K562 (cell line): ENCODE results near the gene RSPH6A. TPM values are rescaled to one million over a fixed set of nuclear protein-coding genes. Genes with fewer than 3 reads are reported as not detected.
A peak's percentile ranks its signal among the peaks of the same experiment; 100 is the strongest.

ENCODE experiments used
- ID3 ChIP-seq, 2 experiments: fragments of 250-450 bp in 1 of 2; fragments of 450-650 bp in 1 of 2; sonication (Bioruptor Pico) in 1 of 2; IDR thresholded peaks; 2 replicates each; pipeline versions ENCODE4 v1.6.1 to v1.8.0; 2016 to 2021; ENCODE audit warnings: mild to moderate bottlenecking in 2 of 2, moderate library complexity in 2 of 2, missing compliant biosample characterization in 1 of 2, missing genetic modification characterization in 1 of 2
- JUND ChIP-seq, 2 experiments: IDR thresholded peaks; 2 replicates in 1 of 2; 3 replicates in 1 of 2; pipeline ENCODE4 v1.6.1; 2011; ENCODE audit warnings: borderline replicate concordance in 2 of 2, low read depth in 2 of 2, low read length in 2 of 2, improper control_type of control experiment in 1 of 2, missing biosample characterization in 1 of 2, missing genetic modification characterization in 1 of 2, missing genetic modification reagents in 1 of 2
- LCOR ChIP-seq: sonication (generic); formaldehyde crosslinking; IDR thresholded peaks from 2 replicates; pipeline ENCODE4 v1.8.0; 2022; ENCODE audit warnings: mild to moderate bottlenecking, missing genetic modification reagents
- SMARCE1 ChIP-seq: fragments of 450-650 bp; IDR thresholded peaks from 2 replicates; pipeline ENCODE4 v1.7.1; 2016; ENCODE audit warnings: mild to moderate bottlenecking
- XRCC5 ChIP-seq: fragments of 200-400 bp; formaldehyde crosslinking; IDR thresholded peaks from 2 replicates; pipeline ENCODE4 v1.6.1; 2017; ENCODE audit warnings: low read depth, mild to moderate bottlenecking, low read length
- ZBTB26 ChIP-seq: fragments of 450-650 bp; formaldehyde crosslinking; IDR thresholded peaks from 2 replicates; pipeline ENCODE4 v1.4.0; 2022; ENCODE audit warnings: missing genetic modification characterization
- ZNF174 ChIP-seq: fragments of 250-450 bp; sonication (Bioruptor Pico); IDR thresholded peaks from 2 replicates; pipeline ENCODE4 v1.4.0; 2020; ENCODE audit warnings: mild to moderate bottlenecking
- ZNF184 ChIP-seq: sonication (generic); formaldehyde crosslinking; IDR thresholded peaks from 2 replicates; pipeline ENCODE4 v1.5.0; 2020; ENCODE audit warnings: missing genetic modification reagents
- ZNF41 ChIP-seq: fragments of 250-450 bp; sonication (Bioruptor Pico); conservative IDR thresholded peaks from 2 replicates; pipeline ENCODE4 v1.4.0; 2020; ENCODE audit warnings: mild to moderate bottlenecking
- polyA plus RNA-seq, 8 experiments: library from polyadenylated mRNA; depleted of rRNA in 4 of 8; stranded (reverse) in 5 of 8; unstranded in 3 of 8; fragments of >200 nt; fragmentation: Nextera tagmentation in 2 of 8; fragmentation: Illumina TruSeq in 1 of 8; extraction: Ambion mirVana in 2 of 8; extraction: Trizol in 1 of 8; gene quantifications; 2 replicates each; pipeline versions ENCODE4 v1.2.1 to v1.2.3, GENCODE V29; 2011 to 2014; ENCODE audit warnings: inconsistent platforms in 1 of 8, missing spikeins in 1 of 8
- total RNA-seq, 7 experiments: library from RNA; depleted of rRNA in 6 of 7; stranded (reverse); fragments of >200 nt in 6 of 7; fragmentation: Illumina TruSeq in 2 of 7; extraction: Trizol in 2 of 7; gene quantifications; 2 replicates each; pipeline versions ENCODE4 v1.2.1 to v1.2.3, GENCODE V29; 2011 to 2021; ENCODE audit warnings: low replicate concordance in 1 of 7
- TF ChIP-seq, protein P1 (sequence below): fragments of 250-450 bp; sonication (Bioruptor Pico); IDR thresholded peaks from 2 replicates; pipeline ENCODE4 v1.5.0; 2021

RSPH6A gene
- total and polyA plus RNA-seq, 9 of the 15 experiments (the other 6 are each of a cell fraction or from before 2014, with no cell fraction given) = 0.03 to 0.15 (median 0.07) TPM; not detected in 5

- TF ChIP-seq LCOR (CRISPR knock-in tag) (0 out of 2 replicates have a peak, but pooled peaks have one; percentile 35), XRCC5 (no peak), ZBTB26 (CRISPR knock-in tag) (no peak), SMARCE1 (0 out of 2 replicates have a peak, but pooled peaks have one; percentile 48), JUND (IDR thresholded peaks at IDR 0.05; ENCODE audit: borderline replicate concordance, low read depth, low read length) (peak; percentile 57), JUND (tag; IDR thresholded peaks at IDR 0.05; ENCODE audit: borderline replicate concordance, low read depth, low read length) (no peak), ZNF174 (CRISPR knock-in tag) (no peak), ID3 (CRISPR knock-in tag; IDR thresholded peaks at IDR 0.05) (no peak), ID3 (tag; IDR thresholded peaks at IDR 0.05) (no peak), ZNF41 (CRISPR knock-in tag) (no peak), ZNF184 (no peak)
- TF ChIP-seq, protein P1, sequence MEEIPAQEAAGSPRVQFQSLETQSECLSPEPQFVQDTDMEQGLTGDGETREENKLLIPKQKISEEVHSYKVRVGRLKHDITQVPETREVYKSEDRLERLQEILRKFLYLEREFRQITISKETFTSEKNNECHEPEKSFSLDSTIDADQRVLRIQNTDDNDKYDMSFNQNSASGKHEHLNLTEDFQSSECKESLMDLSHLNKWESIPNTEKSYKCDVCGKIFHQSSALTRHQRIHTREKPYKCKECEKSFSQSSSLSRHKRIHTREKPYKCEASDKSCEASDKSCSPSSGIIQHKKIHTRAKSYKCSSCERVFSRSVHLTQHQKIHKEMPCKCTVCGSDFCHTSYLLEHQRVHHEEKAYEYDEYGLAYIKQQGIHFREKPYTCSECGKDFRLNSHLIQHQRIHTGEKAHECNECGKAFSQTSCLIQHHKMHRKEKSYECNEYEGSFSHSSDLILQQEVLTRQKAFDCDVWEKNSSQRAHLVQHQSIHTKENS = no peak
- TF ChIP-seq, all 486 proteins: peak for 124
Observed at GRCh38 chr19:45862564-45863334, 47.6 kb upstream of the RSPH6A start, which contains the start of gene SYMPK (continued).
